ENCODE data around the gene APEH. TPM values are rescaled to one million over a fixed set of nuclear protein-coding genes. Genes with fewer than 3 reads are reported as not detected.
A peak's percentile ranks its signal among the peaks of the same experiment; 100 is the strongest.

APEH gene
- total RNA-seq, 2 donors from 2014 or later, result 84.4 to 116 TPM

GRCh38 chr3:49674497-49674983 lies 389 bp downstream of the APEH start:
- DNase-seq (ENCODE audit: low spot score), result peak; percentile 29
- Histone ChIP-seq H3K9me3 (no peaks in the 10 kb centered on the region), H3K36me3 (peaks cover 2 to 6% of the 10 kb centered on the region in 2 donors), H3K4me1 (replicated peaks) (peaks cover 6% of the 10 kb centered on the region), H3K4me3 (peak overlapping the region; percentile 67 to 77), H3K27me3 (replicated peaks; ENCODE audit: insufficient read depth) (no peaks in the 10 kb centered on the region), H3K27ac (peak overlapping the region; percentile 90 to 91)
- intact Hi-C loops (cut with DNase I), result no loop called here
- 5% methylated on average over 28 of the region's 34 CpGs for WGBS
- TF ChIP-seq POLR2AphosphoS5 (IDR thresholded peaks at IDR 0.05) (no peak), CTCF (IDR thresholded peaks at IDR 0.05) (peak in 2 of 4 experiments; percentile 21 to 28)

GRCh38 chr3:49675912-49676311 lies 1.8 kb downstream of the APEH start:
- H3K4me1 ChIP-seq (replicated peaks), result peaks cover 6% of the 10 kb centered on the region
- no peaks in the 10 kb centered on the region for H3K27me3 ChIP-seq (replicated peaks; ENCODE audit: insufficient read depth)
- no peak for DNase-seq (ENCODE audit: low spot score)
- no peak overlapping the region for H3K4me3 ChIP-seq
- H3K36me3 ChIP-seq, result peaks cover 8 to 18% of the 10 kb centered on the region in 2 donors
- 91% methylated on average over 11 of the region's 11 CpGs for WGBS
- no peaks in the 10 kb centered on the region for H3K9me3 ChIP-seq
- intact Hi-C loops (cut with DNase I), result no loop called here
- no peak overlapping the region for H3K27ac ChIP-seq
- TF ChIP-seq POLR2A (IDR thresholded peaks at IDR 0.05) (no peak), CTCF (IDR thresholded peaks at IDR 0.05) (no peak), POLR2AphosphoS5 (IDR thresholded peaks at IDR 0.05) (no peak)

GRCh38 chr3:49680493-49681231 lies 6.5 kb downstream of the APEH start:
- intact Hi-C loops (cut with DNase I), result no loop called here
- peaks cover 17 to 44% of the 10 kb centered on the region in 2 donors for H3K36me3 ChIP-seq
- TF ChIP-seq CTCF (IDR thresholded peaks at IDR 0.05) (no peak), POLR2A (IDR thresholded peaks at IDR 0.05) (no peak), POLR2AphosphoS5 (IDR thresholded peaks at IDR 0.05) (no peak)
- no peak overlapping the region for H3K27ac ChIP-seq
- 87% methylated on average over 4 of the region's 7 CpGs for WGBS
- H3K9me3 ChIP-seq, result no peaks in the 10 kb centered on the region
- no peaks in the 10 kb centered on the region for H3K27me3 ChIP-seq (replicated peaks; ENCODE audit: insufficient read depth)
- no peak for DNase-seq (ENCODE audit: low spot score)
- H3K4me3 ChIP-seq, result no peak overlapping the region
- no peaks in the 10 kb centered on the region for H3K4me1 ChIP-seq (replicated peaks)

GRCh38 chr3:49681232-49681522 lies 7.0 kb downstream of the APEH start:
- Histone ChIP-seq H3K36me3 (peaks cover 17 to 40% of the 10 kb centered on the region in 2 donors), H3K4me3 (no peak overlapping the region), H3K4me1 (replicated peaks) (no peaks in the 10 kb centered on the region), H3K27me3 (replicated peaks; ENCODE audit: insufficient read depth) (no peaks in the 10 kb centered on the region), H3K9me3 (no peaks in the 10 kb centered on the region), H3K27ac (no peak overlapping the region)
- no peak for DNase-seq (ENCODE audit: low spot score)
- no peak for TF ChIP-seq POLR2A (IDR thresholded peaks at IDR 0.05)
- TF ChIP-seq POLR2AphosphoS5 (IDR thresholded peaks at IDR 0.05), result no peak
- TF ChIP-seq CTCF (IDR thresholded peaks at IDR 0.05), result no peak
- 96% methylated on average over 2 of the region's 2 CpGs for WGBS
- intact Hi-C loops (cut with DNase I), result no loop called here

- TF ChIP-seq CTCF (IDR thresholded peaks at IDR 0.05), result no peak
- TF ChIP-seq POLR2A (IDR thresholded peaks at IDR 0.05), result no peak
- no peak for TF ChIP-seq POLR2AphosphoS5 (IDR thresholded peaks at IDR 0.05)
- DNase-seq (ENCODE audit: low spot score), result no peak
- Histone ChIP-seq H3K27me3 (replicated peaks; ENCODE audit: insufficient read depth) (no peaks in the 10 kb centered on the region), H3K27ac (no peak overlapping the region), H3K4me1 (replicated peaks) (no peaks in the 10 kb centered on the region), H3K9me3 (no peaks in the 10 kb centered on the region), H3K36me3 (peaks cover 17 to 38% of the 10 kb centered on the region in 2 donors), H3K4me3 (no peak overlapping the region)
- WGBS, result 80% methylated on average over 4 of the region's 4 CpGs
- intact Hi-C loops (cut with DNase I), result no loop called here
These were observed 7.4 kb downstream of the APEH start for GRCh38 chr3:49681543-49681942.

All from prostate gland (tissue), 2 donors.